Activated naive CD4-positive, alpha-beta T cell treated with anti-CD3 and anti-CD28 coated beads, Interleukin-2, amount 50 U/mL, for 16 hours (primary cell): Measurements from ENCODE around the gene HOTAIR.

Experiments used
- DNase-seq: peaks from one replicate; pipeline ENCODE4 v3.0.0-alpha.2; 2020

The HOTAIR gene

DNA sequence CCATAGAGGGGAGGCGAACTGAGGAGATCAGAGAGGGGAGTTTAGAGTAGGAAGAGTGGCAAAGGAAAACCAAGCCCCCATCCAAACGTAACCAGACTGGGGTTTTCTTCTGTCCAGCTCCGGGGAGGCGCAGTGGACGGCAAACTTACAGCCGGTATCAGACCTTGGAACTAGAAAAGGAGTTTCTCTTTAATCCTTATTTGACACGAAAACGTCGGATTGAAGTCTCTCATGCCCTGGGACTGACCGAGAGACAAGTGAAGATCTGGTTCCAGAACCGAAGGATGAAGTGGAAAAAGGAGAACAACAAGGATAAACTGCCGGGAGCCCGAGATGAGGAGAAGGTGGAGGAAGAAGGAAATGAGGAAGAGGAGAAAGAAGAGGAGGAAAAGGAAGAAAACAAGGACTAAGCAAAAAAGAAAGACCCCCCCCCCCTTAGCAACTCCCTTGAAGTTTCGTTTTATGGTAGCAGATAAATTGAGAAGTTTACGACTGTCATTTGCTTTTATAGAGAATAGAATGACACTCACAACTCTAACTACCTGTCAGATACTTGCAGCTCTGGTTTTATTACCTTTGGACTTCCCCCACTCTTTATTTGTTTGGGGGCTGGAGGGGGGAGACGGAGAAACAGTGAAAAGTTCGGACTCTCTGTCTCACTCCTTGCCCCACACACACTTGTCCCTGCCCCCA lies 36.4 kb upstream of the HOTAIR start:
- DNase-seq = no peak

DNA sequence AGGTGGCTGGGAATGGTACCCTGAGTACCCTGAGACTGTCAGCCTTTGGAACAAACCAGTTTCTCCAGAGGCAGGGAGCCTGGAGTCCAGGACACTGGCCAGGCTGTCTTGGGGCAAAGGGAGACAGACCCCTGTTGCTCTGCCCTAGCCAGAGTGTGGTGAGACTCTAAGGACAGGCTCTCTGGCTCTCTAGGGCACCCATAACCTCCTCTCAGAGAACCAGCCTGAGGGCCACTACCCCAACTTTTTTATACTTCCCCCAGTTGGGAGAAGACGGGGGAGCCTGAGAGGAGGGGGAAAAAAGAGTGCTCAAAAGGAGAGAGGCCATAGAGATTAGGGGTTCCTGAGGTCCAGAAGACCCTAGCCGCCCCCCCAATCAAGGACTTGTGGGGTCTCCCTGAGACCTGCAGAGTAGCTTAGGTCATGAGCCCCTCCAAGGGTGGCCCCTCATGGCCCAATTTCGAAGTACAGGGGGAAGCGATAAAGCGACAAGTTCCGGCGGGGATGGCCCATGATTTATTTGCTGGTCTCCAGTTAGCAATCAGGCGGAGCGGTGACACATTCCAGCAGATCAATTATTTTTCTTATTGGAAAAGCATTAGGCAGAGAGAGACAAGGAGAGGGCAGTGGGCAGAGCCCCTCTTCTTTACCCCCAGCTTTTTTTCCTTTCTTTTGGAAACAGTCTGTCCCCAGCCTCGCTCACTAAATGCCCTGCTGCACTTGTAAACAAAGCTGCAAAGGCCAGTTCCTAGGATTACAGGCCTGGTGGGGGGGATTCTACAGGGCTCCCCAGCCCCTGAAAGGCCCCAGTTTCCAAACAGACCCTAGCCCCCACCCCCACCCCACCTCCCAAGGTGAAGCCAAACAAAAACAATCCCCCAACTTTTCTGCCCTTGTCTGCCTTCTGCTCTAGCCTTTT lies 35.6 kb upstream of the HOTAIR start:
- no peak for DNase-seq

DNA sequence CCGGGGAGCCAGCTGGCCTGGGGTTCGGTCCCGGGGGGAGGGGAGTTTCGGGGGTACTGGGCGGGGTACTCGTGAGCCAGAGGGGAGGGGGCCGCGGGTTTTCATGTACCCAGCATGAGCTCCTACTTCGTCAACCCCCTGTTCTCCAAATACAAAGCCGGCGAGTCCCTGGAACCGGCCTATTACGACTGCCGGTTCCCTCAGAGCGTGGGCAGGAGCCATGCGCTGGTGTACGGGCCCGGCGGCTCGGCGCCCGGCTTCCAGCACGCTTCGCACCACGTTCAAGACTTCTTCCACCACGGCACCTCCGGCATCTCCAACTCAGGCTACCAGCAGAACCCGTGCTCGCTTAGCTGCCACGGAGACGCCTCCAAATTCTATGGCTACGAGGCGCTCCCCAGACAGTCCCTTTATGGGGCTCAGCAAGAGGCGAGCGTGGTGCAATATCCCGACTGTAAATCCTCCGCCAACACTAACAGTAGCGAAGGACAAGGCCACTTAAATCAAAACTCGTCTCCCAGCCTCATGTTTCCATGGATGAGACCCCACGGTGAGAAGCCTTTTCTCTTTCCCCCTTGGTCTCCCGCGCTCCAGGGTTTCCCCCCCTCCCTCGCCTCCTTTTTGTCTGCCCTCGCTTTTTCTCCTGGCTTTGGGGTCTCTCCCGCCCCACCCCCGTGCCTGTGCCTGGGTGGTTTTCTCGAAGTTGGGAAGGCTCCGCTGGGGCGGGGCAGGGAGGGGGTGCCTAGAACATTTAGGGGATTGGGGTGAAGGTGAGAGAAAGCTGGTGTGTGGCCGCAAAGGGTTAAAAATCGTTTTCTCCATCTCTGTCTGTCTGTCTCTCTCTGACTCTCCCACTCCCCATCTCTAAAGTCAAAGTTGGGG lies 34.7 kb upstream of the HOTAIR start:
- peak; percentile 44 for DNase-seq

DNA sequence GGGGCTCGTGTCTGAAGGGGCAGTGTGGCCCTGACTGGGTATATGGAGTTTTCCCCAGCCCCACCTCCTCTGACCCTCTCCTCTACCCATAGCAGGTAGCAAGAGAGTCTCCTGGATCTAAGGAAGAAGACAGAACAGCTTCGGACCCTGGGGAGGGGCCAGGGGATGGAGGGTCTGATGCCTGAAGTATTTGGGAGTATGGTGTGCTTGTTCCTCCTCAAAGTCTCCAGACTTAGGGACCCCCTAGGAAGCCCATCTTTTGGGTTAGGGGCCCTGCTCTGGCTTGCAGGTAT lies 33.5 kb upstream of the HOTAIR start:
- DNase-seq = no peak

DNA sequence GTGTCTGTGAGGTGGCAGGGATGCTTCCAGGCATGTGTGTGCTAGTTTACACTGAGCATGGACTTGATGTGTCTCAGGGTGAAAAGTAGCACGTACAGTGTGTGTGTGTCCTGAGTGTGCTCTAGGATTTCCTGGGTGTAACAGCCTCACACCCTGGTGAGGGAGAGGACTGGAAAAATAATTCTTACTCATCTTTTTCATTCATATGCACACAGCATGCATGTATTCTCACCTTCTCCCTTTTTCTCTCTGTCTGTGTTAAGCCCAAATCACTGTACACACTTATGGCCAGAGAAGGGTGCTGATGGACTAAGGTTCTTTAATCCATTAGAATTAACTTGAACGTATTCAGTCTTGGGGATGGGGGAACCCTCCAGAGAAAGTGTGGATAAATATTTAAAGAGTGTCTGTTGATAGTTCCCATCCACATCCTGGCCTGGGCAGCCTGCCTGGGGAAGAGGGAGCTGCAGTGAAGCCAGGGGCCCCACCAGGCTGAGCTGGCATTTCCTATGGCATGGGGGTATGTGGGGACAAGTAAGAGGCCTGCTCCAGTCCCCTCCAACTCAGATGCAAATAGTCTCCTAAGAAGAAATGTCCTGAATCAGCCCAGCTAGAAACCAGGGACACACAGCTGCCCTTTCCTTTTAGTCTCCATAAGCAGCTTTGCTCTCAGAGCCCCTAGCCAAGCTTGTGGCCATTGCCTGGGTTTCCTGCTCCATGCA lies 32.9 kb upstream of the HOTAIR start:
- DNase-seq = no peak

DNA sequence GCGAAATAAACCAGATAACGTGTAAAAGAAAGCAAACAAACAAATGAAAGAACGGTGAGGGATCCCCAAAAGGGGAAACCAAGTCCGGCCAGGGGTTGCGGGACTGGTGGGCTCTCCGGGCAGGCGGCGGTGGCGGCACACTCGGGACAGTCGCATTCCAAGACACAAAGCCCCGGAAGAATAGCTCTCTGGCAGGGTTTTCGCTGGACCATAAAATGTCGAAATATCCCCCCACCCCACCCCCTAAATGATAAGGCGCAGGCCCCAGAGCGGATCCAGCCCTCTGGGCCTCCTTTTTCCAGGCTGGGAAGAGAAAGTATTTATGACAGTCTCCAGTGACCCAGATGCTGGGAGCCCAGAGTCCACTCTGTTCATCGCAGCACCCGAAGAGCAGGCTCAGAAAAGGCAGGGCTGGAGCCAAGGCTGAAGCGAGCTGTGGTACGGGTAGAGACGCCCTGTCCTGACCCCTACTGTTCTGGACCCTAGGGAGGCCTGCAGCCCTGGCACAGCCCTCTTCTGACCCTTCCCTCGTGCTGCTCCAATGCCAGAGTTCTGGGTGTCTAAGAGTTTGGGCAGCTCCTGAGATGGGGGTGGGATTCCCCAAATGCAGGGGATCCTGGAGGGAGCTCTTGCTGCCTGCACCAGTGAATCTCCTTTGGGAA lies 31.9 kb upstream of the HOTAIR start:
- no peak for DNase-seq

DNA sequence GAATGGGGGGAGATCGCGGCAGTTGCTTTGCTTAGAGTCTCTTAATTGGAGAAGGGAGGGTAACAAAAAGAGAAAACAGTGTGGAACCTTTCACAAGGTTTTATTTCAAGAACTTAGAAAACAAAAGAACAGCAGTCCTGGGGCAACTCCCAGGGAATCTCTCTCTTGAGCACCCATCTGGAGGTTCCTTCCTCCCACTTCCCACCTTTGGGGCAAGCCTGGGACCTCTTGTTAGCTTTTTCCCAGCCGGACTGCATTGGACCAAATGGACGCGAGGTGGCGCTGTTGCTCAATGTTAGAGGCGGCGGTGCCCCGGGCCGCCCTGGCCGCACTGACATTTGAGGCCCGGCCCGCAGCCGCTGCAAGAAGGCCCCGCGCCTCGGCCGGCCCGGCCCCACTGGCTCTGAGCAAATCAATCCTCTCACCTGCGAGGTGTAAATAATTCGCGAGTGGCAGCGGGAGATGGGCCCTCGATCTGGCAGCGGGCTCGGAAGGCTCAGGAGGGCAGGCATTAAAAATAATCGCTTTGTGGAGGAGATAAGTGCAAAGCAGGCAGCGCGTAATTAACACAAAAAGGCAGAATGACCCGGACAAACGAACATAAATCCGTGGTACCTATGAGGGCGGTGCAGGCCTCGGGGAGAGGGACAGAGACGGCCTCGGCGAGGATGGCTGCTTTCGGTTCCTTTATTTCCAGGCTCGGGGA lies 31.3 kb upstream of the HOTAIR start:
- peak; percentile 81 for DNase-seq

DNA sequence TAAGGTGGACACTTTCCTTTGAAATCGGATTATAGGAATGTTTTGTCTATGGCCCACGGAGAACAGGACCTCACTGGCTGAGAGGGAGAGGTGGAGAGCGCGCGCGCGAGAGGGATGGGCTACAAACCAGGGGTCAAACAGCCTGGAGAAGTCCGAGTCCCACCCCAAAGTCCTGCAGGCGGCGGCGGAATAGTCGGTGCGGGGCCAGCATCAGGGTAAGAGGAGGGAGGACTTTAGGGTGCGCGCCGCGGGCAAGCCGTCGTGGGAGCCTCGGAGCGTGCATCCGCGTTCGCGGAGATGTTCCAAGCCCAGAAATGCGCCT lies 30.7 kb upstream of the HOTAIR start:
- no peak for DNase-seq

DNA sequence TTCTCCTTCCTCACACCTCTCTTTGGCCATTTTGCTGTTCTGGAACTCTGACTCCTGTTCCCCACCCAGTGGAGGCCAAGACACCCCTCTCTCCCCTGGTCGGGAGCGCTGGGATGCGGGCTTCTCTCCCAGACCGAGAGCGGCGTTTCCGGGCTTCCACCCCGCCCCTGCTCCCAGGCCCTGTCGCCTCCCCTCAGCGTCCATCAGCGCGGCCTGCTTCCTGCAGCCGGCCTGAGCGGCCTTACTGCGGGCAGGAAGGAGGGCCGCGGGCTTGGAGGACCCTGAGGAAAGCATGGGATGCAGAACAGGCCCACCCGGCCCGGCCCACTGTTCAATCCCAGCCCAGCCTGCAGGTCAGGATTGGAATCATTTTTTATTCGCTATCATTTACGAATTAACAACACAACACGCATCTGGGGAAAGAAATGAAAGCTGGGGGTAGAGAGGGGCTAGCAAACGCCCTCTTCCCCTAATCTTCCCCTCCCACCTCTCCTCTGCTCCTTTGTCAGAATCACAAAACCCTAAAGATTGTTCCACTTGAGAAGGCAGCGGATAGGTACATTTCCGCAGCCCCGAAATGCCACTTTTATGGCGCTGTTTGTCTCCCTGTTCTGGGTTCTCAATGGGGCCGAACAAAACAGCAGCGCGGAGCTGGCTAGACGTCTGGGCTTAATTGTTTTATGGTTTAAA lies 30.2 kb upstream of the HOTAIR start:
- DNase-seq = no peak

DNA sequence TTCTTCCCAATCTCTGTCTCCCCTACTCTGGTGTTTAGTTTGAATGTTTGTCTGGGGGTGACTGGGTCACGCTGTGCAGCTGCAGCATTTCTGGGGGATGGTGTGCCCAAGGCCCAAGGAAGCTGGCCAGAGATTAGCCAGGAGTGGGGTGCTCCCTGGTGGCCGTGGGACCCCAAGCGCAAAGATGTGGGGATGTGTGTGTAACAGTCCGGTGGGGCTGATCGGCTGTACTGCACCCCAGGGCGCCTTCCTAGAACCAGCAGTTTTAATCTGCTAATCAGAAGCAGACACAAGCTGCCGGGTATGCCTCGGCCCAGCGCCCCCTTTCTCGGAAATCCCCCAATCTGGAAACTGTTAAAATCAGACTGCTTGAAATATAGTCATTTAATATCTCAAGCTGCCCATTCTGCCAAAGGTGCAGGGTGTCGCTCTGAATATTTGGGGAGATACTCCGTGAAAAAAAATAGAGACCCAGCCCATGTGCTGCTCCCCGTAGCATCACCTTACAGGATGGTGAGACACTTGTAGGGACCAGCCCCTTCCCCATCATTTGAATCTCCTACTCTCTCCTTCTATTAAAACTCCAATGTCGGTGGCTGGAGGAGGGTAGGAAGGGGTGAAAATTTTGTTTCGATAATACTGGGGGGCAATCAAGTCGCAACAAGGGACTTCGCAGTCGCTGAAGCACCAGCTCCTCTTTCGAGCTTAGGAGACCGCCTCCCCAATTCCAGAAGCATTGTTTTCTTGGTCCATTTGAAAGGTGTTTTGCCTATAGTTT lies 29.5 kb upstream of the HOTAIR start:
- no peak for DNase-seq

DNA sequence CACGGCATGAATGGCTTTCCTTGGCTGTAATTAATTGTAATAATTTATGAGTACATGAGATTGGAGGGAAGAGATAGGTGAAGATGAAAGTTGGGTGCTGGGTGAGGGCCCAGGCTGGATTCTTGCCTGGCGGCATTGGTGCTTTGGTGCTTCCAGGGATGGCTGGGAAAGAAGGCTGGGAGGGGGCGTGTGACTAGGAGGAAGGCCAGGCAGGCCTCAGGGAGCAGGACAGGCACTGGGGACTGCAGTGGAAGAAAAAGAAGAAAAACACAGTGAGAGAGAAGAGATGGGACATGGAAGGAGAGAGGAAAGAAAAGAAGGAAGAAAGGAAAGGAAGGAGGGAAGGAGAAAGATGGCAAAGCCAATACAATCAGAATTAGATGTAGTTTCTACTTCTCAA lies 28.9 kb upstream of the HOTAIR start:
- no peak for DNase-seq

DNA sequence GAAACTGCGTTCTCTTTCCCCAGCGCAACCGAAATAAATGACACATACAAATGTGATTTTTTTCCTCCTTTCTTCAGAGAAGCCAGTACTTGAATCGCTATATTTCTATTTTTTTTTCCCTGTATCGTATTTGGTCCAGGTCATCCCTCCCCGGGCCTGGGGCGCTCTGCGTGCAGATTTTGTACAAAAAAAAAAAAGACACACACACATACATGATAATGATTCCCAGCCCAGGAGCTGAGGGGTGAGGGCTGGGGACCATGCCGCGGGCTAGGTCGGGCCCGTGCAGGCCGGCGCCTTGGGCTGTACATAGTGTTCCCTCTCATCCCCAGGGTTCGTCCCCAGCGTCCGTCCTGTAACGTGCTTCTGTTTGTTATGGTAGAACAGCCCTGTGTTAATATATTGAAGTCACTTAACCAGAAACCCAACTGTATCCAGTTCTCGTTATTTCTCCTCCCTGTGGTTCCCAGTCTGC lies 28.2 kb upstream of the HOTAIR start:
- DNase-seq = no peak

DNA sequence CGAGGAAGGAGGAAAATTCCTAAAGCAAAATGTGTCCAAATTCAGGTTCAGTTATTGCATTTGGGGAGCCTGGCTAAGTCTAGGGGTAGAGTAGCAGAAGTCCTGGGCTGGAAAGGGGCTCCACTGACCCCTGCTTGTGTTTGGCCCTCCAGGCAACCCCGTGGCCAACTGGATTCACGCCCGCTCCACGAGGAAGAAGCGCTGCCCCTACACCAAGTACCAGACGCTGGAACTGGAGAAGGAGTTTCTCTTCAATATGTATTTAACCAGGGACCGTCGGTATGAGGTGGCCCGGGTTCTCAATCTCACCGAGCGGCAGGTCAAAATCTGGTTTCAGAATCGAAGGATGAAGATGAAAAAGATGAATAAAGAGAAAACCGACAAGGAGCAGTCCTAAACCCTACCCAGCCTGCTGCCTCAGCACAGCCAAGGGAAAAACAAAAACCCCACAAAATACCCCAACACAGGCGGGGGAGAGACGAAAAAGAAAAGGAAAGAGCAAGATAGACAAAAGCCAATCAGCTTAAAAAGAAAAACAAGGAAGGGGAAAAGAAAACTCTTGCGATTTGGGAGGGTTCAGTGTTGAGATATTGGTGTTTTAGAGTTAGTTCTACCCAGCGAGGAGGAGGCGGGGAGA lies 27.6 kb upstream of the HOTAIR start:
- no peak for DNase-seq

DNA sequence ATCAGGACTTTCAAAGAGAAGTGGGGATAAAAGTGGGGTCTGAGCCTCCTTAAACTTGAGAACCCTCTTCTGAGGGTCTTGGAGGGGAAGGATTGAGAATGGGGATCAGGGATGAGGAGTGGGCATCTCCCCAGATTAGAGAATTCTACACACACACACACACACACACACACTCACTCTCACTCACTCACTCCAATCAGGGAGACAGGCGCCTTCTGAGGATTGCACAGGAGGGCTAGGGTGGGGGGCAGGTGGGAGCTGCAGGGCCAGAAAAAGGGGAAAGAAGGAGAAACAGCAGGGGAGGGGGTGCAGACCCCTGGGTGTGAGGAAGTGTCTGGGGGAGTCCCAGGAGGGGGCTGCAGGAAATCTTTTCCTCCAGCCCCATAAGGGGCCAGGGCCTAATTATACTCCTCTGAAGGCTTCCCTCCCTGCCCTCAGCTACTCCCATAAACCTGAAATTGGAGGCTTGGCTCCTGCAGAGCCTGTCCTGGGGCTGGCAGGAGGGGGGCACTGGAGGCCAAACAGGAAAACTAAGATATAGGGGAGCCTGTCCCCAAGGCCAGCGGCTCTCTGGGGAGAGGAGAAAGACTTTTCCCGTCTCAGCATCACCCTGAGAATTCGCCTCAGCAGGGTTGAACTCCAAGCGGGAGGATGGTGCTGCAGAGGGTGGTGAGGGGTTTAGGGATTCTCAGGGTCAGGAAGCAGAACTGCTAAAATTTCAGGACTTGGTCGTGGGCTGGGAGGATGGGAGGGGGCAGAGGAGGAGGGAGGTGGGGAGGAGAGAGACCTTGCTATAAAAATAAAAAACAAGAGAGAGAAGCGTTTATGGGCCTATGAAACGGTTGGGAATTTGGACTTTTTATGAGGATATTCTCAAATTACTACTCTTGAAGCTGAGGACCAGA lies 26.8 kb upstream of the HOTAIR start:
- no peak for DNase-seq

DNA sequence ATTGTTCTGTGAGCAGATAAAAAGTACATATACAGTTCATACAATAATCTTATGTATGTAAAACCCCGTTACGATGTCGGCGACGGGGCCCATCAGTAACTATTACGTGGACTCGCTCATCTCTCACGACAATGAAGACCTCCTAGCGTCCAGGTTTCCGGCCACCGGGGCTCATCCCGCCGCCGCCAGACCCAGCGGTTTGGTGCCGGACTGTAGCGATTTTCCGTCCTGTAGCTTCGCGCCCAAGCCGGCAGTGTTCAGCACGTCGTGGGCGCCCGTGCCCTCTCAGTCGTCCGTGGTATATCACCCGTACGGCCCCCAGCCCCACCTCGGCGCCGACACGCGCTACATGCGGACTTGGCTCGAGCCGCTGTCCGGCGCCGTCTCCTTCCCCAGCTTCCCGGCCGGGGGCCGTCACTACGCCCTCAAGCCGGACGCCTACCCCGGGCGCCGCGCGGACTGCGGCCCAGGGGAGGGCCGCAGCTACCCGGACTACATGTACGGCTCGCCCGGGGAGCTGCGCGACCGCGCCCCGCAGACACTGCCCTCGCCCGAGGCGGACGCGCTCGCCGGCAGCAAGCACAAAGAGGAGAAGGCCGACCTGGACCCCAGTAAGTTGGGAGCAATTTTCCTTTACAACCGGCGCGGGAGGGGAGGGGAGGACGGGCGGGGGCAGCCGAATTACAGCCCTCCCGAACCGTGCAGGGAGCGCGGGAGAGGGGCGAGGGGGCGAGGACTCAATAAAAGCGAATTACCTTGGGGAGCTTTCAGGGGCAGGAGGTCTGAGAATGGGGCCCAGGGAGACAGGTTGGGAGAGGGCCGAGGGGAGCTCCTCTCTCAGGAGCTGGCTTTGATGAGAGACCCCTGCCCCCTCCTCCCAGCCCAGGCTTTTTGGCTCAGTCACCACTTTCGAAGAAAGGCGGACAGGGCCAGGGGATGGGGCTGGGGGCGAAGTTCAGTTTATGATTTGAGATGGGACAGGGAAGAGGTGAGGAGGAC lies 25.7 kb upstream of the HOTAIR start, which contains the start of gene HOXC9:
TSS of gene HOXC9 (plus strand) at position 46 of the 999 bp plus-strand sequence. CDS start at position 74, 28 bp downstream.
- DNase-seq = no peak

DNA sequence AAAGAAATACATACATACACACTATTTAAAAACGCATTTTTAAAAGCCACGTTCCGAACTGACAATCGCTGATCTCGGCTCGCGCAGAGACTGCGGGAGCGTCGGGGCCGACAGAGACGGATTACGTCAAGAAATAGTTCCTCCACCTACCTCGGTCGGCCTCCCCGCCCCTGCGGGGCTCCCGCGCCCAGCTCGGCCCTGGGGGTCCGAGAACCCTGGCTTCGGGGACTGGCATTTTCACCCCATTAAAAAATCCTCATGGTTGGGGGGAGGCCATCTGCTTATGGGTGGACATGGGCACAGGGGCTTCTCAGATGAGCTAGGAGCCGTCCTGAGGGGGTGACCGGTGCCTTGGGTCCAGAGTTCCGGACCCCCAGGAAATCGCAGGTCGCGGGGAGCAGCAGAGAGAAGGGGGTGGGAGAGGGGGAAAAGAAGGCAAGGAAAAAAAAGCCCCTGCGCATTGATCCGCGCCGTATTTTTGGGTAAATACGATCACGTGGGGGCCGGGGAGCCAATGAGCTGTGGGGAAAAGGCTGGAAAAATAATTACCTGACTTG lies 24.9 kb upstream of the HOTAIR start:
- no peak for DNase-seq

DNA sequence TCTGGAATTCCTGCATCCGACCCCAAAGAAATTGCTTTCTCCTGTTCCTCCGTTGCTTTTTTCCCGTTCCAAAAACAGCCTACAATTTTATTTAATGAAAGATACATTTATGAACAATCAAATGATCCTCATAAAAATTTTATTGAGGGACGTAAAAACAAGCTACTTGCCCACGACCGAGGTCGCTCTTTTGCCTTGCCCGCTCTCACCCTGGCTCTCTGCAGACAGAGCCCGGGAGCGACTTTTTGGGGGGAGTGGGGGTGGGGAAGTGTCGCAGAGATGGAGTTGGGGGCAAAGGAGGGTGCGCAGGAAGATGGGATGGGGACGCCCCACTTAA lies 24.1 kb upstream of the HOTAIR start:
- DNase-seq = no peak
